GM18498 (cell line): ENCODE data around the gene NFYC.
A peak's percentile ranks its signal among the peaks of the same experiment; 100 is the strongest.

ENCODE experiments used
- ATAC-seq: cut with Tn5 transposase; IDR thresholded peaks from one replicate; pipeline ENCODE4 v1.9.1; 2021; ENCODE audit warnings: mild to moderate bottlenecking, moderate library complexity; ENCODE audit not compliant: unreplicated experiment

Gene NFYC

DNA sequence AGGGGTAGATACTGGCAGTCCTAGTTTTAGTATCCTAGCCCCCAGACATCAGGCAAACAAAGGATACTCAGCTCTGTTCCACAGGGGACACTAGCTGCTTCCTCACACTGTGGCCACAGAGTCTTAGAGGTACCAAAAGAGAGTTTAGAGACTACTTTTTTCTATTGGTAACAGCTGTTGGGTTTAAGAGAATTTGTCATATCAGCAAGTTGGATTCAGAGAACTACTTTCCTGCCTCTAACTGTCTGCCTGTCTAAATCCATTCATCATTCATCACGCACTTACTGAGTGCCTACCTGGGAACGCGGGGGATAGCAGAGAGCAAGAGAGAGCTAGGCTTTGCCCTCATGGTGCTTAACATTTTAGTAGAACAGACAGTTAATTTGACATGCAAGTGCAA is 65.0 kb downstream of the NFYC start:
- no peak for ATAC-seq

DNA sequence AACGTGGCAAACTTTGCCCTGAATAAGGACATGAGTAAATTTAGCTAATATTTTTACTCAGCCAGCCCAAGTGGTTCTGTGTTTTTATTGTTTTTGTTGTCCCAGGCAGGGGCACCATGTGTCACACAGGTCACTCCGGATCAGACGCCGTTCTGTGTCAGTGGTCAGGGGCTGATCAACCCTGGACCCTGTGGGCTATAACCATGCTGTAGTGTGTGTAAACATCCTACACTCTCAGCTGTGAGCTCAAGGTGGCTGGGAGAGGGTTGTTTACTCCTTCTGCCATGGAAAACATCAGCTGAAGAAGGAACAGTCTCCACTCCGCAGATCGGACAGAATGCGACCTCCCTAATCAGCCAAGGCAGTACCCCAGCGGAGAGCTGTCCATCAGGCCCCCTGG is 65.6 kb downstream of the NFYC start:
- no peak for ATAC-seq

DNA sequence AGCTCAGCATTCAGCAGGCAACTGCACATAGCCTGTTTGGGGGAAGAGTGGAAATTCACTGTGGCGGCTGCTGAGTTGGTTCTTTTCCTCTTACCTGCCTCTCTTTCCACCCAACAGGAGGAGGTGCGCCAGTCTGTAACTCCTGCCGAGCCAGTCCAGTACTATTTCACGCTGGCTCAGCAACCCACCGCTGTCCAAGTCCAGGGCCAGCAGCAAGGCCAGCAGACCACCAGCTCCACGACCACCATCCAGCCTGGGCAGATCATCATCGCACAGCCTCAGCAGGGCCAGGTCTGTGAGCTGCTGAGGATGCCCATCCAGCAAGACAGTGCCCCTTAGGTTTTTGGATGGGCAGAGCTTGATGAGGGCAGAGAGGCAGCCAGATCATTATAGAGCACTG is 66.5 kb downstream of the NFYC start:
- ATAC-seq, result no peak

DNA sequence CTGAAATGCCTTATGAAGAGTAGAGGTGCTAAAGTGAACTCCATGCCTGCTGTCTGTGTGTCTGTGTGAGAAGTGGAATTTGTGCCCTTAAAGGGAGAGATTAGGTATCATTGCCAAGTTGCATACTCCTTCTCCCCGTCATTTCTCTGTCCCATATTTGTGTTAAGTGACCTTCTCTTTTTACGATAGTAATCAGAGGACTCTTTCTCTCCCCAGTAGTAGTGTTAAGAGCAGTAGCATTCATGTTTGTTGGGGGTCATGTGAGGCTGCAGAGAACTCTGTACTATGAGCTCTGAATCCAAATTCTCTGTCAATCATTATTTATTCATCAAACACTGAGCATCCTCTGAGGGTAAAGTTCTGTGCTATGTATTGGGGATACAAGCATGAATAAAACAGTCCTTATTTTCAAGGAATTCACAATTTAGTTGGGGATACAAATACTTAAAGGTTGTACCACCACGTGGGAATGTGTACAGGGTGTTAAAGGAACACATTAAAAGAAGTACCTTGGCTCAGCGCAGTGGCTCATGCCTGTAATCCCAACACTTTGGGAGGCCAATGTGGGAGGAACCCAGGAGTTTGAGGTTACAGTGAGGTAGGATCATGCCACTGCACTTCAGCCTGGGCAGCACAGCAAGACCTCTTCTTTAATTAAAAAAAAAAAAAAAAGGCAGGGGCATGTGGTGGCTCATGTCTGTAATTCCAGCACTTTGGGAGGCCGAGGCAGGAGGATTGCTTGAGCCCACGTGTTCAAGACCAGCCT is 67.3 kb downstream of the NFYC start:
- ATAC-seq, result no peak

DNA sequence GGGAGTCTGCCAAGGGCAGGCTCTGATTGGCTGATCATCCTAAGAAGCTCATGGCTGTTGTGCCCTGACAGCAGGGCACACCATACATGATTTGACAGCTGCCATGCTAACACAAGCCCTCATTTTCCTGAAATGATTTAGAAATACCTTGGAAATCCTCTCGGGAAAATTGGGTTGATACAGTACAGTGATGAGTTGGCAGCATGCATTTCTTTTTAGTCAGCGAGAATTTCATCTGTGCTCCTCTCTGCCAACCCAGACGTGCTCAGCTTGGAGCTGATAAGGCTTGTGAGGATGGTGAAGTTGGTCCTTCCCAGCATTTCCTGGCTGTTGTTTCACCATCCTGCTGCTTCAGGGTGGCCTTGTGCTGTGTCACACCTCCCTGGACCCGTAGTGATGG is 69.5 kb downstream of the NFYC start:
- ATAC-seq, result no peak

DNA sequence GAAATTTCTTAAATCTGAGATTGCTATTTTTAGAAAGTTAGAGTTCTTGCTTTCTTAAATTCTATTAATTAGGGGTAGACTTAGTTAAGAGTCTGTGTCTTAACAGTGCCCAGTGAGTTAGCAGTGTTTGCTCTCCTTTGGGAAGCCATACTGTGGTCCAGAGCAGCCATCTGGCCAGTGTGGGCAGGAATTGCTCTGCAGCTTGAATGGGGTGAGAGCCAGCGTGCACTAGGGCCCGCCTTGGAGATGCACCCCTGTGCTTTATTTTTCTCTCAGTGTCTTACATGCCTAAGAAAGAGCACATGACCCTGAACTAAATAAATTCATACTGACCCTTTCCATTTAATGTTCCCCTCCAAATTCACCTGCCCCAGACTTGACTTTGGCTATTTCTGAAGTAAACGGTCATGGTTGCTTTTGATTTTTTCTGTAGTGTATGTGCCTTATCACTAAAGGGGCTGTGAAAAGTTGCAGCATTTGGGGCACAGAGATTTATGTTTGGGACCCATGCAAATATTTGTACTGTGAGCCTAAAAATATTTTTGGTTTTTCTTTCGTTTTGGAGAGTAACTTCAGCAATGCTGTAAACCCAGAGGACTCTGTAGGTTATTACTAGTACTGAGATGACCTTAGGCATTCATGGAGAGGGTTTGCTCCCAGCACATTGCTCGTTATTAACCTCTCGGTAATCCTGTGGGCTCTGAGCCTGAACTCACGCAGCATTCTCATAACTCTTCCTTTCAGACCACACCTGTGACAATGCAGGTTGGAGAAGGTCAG is 70.8 kb downstream of the NFYC start:
- peak; percentile 68 for ATAC-seq

DNA sequence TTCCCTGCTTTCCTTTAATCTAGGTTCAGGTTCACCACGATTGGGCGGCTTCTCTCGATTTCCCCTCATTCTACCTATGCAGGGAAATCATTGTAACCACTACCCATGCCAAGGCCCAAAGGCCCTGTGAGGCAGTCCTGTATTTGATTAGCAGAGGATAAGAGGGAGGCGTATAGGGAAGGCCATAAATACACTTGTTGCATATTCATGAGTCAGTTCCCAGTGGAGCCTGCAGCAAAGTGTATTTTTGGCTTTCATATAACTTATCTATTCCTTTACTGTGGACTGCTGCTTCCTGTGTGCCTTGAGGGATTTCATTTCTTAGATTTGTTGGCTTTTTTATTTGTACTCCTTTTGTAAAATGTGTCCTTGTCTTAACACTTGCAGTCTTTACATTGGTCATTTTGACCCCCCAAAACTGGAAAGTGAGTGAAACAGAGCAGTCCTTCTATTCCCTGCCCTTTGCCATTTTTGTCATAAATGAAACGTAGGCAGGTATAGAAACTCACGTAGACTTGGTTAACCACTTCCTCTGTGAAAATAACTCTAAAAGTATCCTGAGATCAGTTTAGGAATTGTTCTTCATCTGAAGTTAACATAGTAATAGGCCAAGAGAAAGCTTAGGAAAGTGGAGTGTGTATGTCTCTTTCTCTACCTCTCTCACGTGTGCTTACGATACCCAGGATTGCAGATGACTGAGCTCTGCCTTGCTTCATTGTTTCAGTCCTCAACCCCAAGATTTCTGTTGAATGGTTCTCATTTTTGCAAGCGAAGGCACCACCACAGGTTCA is 72.4 kb downstream of the NFYC start:
- no peak for ATAC-seq

DNA sequence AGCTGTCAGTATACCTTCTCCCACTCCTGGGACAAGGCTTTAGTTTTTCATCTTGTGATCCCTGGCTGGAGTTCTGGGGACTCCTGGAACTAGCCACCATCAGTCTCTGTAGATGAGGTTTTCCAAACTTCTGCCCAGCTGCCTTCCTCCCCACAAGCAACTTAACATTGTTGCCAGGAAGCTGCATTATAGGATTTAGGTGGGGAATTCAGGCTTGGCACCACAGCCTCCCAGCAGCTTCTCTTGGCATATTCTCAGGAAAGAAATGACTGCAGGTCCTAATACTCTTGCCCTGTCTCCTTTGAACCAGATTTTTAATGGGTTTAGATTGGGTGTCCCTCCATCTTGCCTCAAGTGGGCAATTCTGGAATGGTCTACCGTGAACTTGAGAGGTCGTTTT is 73.5 kb downstream of the NFYC start:
- no peak for ATAC-seq

DNA sequence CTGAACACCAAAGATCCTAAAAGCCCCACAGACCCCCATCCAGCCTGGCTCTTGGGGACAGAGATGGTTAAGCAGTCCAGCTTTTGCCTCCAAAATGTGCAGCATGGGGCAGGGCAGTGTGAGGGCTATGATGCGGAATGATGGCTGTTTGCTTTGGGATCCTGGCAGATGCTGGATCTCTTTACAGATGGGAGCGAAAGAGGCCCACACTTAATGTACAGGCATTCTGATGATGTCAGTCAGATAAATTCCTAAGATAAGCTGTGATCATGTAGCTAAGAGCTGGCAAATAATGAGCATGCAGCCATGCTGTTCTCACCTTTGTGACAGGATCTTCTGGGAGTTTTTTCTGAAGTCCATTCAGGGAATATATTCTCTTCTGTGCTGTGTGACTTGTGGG is 74.5 kb downstream of the NFYC start:
- no peak for ATAC-seq

DNA sequence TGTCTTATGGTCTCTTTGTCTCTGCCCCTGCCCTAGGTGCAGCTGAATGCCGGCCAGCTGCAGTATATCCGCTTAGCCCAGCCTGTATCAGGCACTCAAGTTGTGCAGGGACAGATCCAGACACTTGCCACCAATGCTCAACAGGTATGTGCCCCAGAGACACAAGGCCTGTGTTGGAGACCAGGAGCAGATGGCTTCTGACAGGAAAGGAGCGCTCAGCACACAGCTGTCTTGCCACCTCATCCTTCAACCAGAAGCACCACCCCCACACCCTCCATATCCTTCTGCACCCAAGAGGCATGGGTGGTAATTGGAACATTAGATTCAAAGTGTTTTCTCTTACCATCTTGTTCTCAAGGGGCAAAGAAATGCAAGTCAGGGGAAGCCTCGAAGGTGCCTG is 75.1 kb downstream of the NFYC start:
- no peak for ATAC-seq

DNA sequence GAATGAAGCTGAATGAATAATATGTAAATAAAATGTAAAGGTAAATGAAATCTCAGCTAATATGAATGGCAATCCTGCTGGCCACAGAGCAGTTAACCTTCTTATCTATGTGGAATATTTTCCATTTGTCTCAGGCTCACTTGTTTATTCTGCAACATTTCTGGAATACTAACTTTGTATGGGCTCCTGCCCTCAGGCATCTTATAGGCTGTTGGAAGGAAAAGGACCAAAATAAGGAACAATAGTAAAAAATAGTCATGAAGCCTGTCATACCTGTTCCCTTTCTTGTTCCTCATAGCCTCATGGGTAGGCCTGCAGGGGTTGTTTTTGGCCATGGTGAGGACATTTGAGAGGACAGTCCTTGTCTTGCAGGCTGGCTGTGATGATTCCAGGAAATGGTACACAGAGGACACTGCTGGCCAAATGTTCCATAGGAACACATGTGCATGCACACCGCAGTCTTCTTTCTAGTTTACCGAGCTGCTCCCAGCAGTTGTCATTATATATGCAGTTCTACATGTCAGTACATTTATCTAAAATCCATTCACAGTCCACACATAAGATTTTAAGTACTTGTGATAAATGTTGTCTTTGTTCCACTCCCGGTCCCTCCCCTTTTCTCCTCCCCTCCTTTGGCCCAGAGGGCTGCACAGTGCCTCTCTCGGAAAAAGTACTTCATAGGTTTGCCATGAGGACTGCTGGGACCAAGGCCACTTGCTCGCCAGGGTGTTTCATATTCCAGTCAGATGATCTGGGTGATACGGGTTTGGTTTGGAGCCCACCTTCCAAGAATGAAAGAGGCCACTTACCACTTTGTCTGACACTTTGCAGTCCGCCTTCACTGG is 76.9 kb downstream of the NFYC start:
- no peak for ATAC-seq

DNA sequence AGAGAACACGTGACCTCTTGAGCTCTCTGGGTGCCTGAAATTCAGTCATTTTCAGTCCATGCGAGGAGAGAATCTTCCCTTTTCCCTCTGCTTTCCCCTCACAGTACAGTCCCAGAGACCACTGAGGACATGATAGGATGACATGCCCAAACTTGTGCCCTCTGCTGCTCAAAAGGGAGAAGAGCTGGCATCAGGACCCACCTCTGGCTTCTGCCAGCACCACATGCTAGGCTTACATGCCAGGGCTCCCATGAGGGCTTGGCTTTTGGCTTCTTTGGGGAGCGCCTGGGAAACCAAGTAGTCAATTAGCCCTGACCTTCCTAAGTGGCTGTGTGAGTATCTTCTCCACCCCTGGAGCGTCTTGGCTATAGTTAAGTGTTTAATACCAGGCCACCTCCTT is 78.3 kb downstream of the NFYC start:
- ATAC-seq, result no peak

DNA sequence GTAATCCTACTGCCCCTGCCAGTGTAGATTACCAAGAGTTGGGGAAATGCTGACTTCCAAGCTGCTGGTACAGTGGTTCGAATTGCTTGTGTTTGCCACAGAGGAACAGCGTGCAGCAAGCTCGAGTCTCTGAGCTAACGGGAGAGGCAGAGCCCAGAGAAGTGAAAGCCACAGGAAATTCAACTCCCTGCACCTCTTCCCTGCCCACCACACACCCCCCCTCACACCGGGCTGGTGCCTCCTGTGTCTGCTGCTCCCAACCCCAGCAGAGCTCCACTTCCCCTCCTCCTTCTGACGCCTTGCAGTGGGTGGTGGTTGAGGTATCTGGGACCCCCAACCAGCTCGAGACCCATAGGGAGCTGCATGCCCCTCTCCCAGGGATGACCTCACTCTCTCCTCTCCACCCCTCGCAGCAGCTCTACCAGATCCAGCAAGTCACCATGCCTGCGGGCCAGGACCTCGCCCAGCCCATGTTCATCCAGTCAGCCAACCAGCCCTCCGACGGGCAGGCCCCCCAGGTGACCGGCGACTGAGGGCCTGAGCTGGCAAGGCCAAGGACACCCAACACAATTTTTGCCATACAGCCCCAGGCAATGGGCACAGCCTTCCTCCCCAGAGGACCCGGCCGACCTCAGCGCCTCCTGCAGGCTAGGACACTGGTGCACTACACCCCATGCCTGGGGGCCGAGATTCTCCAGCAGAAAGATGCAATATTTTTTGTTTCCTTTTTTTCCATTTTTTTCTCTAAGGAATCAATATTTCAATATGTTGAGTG is 79.0 kb downstream of the NFYC start:
- ATAC-seq, result no peak

DNA sequence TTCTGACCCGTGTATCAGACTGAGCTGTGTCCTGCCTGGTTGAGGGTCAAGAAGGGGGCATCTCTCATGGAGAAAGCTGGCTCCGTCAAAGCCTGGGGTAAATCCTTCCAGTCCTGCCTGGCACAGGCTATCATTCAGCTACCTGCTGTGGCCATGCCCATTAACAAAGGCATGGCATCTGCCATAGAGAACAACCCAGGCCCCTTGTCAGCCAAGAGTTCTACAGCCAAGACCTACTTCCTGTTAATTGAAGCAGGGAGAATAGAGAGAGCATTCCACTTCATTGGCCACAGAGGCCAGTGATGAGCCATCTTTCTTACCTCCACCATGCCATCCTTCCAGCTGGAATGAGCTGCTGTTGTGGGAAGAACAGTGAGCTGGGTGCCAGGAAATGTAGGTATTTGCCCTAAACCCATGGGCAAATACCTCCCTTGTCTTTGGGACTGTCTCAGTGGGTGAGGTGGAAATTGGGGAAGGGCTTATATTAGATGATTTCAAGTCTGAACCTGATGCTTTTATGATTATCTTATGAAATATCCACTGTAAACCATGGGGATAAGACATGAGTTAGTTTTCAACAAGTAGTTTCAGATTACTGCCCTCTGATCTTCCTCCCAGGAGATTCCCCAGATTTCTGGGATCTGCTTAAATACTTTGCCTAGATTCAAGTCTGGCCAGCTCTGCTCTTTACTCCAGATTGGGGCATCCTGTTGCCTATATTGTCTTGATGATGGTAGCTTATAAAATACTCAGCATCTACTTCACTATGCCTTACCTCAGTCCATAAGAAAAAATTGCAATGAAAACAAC is 80.8 kb downstream of the NFYC start:
- ATAC-seq, result no peak

DNA sequence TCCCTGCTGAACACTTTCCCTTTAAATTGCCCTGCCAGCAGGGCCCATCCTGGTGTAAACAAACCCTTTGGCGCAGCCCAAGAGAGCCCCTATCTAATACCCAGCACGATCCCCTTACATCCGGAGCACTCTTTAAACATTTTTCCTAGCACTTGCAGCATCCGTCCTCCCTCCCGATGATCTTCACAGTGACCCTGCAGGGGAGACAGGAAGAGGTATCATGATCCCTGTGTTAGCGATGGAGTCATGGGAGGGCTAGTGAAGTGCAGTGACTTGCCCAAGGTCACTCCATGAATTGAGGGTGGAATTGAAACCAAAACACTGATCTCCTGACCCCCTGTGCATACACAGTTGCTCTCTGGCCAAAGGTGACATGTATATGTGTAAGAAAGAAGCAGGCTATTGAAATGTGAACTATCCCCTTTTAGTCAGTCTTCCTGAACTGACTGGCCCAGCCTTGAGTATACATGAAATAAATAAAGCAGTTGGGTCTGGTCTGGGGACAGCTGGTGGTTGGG is 82.3 kb downstream of the NFYC start:
- ATAC-seq, result no peak

DNA sequence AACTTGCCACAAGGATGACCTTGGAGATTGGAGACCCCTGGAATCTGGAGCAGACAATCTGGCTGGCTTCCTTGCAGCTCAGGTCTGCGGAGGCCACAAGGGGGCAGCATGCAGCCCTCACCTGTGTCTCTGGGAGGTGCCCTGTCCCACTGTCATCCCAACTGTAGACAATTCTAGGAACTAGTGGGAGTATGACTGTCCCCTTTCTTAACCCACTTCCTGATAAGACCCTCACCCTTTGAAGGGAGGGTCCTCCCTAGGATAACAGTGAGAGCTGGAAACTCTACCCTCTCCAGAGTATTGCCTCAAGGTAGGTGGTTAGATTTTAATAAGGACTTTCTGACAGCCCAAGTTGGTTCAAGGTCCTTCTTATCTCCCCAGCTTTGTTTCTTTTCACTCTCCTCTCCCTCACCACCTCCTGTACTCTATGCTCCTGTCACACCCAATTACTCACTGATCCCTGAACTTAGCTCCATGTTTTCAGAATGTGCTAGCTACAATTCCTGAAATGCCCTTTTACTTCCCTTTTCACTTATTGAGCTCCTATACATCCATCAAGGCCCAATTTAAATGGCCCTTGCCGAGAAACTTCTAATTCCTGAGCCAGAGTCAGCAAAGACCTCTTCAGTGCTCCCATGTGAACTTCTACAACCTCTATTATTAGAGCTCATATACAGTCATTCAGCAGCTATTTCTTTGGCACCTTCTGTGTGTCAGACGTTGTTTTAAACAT is 82.9 kb downstream of the NFYC start:
- no peak for ATAC-seq

DNA sequence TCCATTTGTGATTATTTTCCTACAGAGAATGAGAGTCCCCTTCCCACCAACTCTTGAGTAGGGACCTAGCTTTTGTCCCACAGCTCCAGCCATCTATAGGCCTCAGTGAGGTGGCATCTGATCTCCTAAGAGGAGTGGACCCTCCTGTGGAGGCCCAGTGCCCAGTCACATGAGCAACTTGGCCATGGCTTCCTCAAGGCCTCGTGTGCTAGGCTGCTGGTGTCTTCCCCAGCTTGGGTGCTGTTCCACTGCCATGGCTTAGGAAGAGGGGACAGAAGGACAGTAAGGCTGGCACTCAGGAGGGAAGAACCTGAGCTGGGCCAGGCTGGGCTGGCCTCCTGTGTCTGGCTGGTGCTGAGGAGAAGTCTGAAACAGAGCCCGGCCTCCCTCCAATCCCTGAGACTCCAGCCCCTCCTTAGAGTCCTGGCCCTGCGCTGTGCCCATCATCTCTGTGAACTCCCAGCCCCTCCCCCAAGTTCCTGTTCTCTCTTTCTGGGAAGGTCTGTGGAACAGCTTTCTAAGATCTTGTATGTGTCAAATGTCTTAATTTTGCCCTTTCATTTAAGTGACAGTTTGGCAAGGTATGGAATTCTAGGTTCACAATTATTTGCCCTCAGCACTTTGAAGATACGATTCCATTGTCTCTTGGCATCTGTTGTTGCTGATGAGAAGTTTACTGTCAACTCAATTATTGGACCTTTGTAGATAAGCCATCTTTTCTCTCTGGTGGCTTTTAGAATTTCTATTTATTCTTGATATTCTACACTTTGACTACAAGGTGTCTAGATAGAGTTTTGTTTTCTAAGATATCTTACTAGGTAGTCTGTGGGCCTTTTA is 85.0 kb downstream of the NFYC start:
- ATAC-seq, result no peak
